Astrocyte (in vitro differentiated cells and primary cell): ENCODE results near the gene TNFRSF25. TPM values are rescaled to one million over a fixed set of nuclear protein-coding genes. Genes with fewer than 3 reads are reported as not detected.
A peak's percentile ranks its signal among the peaks of the same experiment; 100 is the strongest.
"Not testable (repeated sequence)": the region's sequence is repeated elsewhere in the genome, so short reads cannot be mapped to it uniquely, and the experiment has no call there.

Source experiments
- DNase-seq: peaks from one replicate; pipeline ENCODE4 v3.0.0-alpha.2; 2010; ENCODE audit warnings: low read depth
- FAIRE-seq: peaks from 2 replicates; lab custom pipeline; 2011; peaks lifted over from hg19 to GRCh38; lab: Jason Lieb, UNC
- H2AFZ ChIP-seq: 2 replicates; pipeline ENCODE4 v1.6.0; 2012; ENCODE audit warnings: low read depth, low read length, inconsistent platforms
- H3K27ac ChIP-seq: 2 replicates; pipeline ENCODE4 v1.5.1; 2011; ENCODE audit warnings: low read depth, low read length, inconsistent platforms
- H3K27me3 ChIP-seq: 2 replicates; pipeline ENCODE4 v1.6.0; 2011; ENCODE audit warnings: low read length, inconsistent platforms; ENCODE audit not compliant: insufficient read depth
- H3K36me3 ChIP-seq: 2 replicates; pipeline ENCODE4 v1.5.1; 2011; ENCODE audit warnings: low read length, inconsistent platforms; ENCODE audit not compliant: insufficient read depth
- H3K4me1 ChIP-seq: 2 replicates; pipeline ENCODE4 v1.5.1; 2011; ENCODE audit warnings: low read length, inconsistent platforms; ENCODE audit not compliant: insufficient read depth
- H3K4me2 ChIP-seq: 2 replicates; pipeline ENCODE4 v1.6.0; 2012; ENCODE audit warnings: low read length, inconsistent platforms
- H3K4me3 ChIP-seq: 2 replicates; pipeline ENCODE4 v1.5.1; 2011; ENCODE audit warnings: low read depth, mild to moderate bottlenecking, low read length, inconsistent platforms; ENCODE audit not compliant: insufficient read depth
- H3K79me2 ChIP-seq: 2 replicates; pipeline ENCODE4 v1.6.0; 2012; ENCODE audit warnings: mild to moderate bottlenecking, low read length, inconsistent platforms; ENCODE audit not compliant: insufficient read depth
- H3K9ac ChIP-seq: 2 replicates; pipeline ENCODE4 v1.6.0; 2012; ENCODE audit warnings: mild to moderate bottlenecking, low read length, inconsistent platforms
- H3K9me3 ChIP-seq: 2 replicates; pipeline ENCODE4 v1.5.1; 2012; ENCODE audit warnings: low read depth, mild to moderate bottlenecking, low read length, inconsistent platforms; ENCODE audit not compliant: insufficient read depth
- H4K20me1 ChIP-seq: 2 replicates; pipeline ENCODE4 v1.6.0; 2012; ENCODE audit warnings: low read length, inconsistent platforms; ENCODE audit not compliant: insufficient read depth
- H3K27ac Mint-ChIP-seq: one replicate; pipeline ENCODE4 v1.8.0; 2021; ENCODE audit warnings: mild to moderate bottlenecking, mixed read lengths; ENCODE audit not compliant: unreplicated experiment
- H3K27me3 Mint-ChIP-seq: one replicate; pipeline ENCODE4 v1.8.0; 2021; ENCODE audit warnings: low read depth, mixed read lengths; ENCODE audit not compliant: unreplicated experiment
- H3K36me3 Mint-ChIP-seq: one replicate; pipeline ENCODE4 v1.8.0; 2021; ENCODE audit warnings: low read depth, mixed read lengths; ENCODE audit not compliant: unreplicated experiment
- H3K4me1 Mint-ChIP-seq: one replicate; pipeline ENCODE4 v1.8.0; 2021; ENCODE audit warnings: low read depth, mixed read lengths; ENCODE audit not compliant: unreplicated experiment
- H3K4me3 Mint-ChIP-seq: one replicate; pipeline ENCODE4 v1.8.0; 2021; ENCODE audit warnings: mild to moderate bottlenecking, moderate library complexity, mixed read lengths; ENCODE audit not compliant: unreplicated experiment
- H3K9me3 Mint-ChIP-seq: one replicate; pipeline ENCODE4 v1.8.0; 2021; ENCODE audit warnings: mild to moderate bottlenecking, mixed read lengths; ENCODE audit not compliant: unreplicated experiment
- CTCF ChIP-seq: IDR thresholded peaks from 2 replicates; pipeline ENCODE4 v1.5.1; 2011; ENCODE audit warnings: low read depth, mild to moderate bottlenecking, inconsistent platforms, low read length, moderate library complexity; ENCODE audit not compliant: insufficient read depth
- EZH2 ChIP-seq: IDR thresholded peaks from 2 replicates; pipeline ENCODE4 v1.6.1; 2012; ENCODE audit warnings: mild to moderate bottlenecking, low read length, inconsistent platforms; ENCODE audit not compliant: insufficient read depth
- total RNA-seq: library from RNA; stranded (reverse); gene quantifications from 2 replicates; pipeline ENCODE4 v1.2.1, GENCODE V29; 2021

Gene TNFRSF25
- total RNA-seq, 1 donor from 2014 or later = 18.8 TPM

GRCh38 chr1:6453895-6454855 is 11.8 kb downstream of the TNFRSF25 start:
- H3K9me3 ChIP-seq, H3K79me2 ChIP-seq, H3K9ac ChIP-seq, H3K9me3 Mint-ChIP-seq, H3K4me3 Mint-ChIP-seq, FAIRE-seq, H3K36me3 Mint-ChIP-seq, H3K27ac Mint-ChIP-seq, H3K4me1 Mint-ChIP-seq, DNase-seq, H3K36me3 ChIP-seq, H3K4me3 ChIP-seq, H4K20me1 ChIP-seq, H3K27ac ChIP-seq, H3K4me1 ChIP-seq: not testable (repeated sequence)
- Histone ChIP-seq H3K4me2 (peak overlapping the region; percentile 48), H3K27me3 (peaks cover 37% of the 10 kb centered on the region), H2AFZ (peak overlapping the region; percentile 4)
- peaks cover 30% of the 10 kb centered on the region for H3K27me3 Mint-ChIP-seq
- peak; percentile 93 for TF ChIP-seq EZH2

GRCh38 chr1:6450943-6451373 is 15.0 kb downstream of the TNFRSF25 start:
- no peaks in the 10 kb centered on the region for H3K9me3 ChIP-seq
- H3K27me3 Mint-ChIP-seq = peaks cover 32% of the 10 kb centered on the region
- no peaks in the 10 kb centered on the region for H3K36me3 ChIP-seq
- no peaks in the 10 kb centered on the region for H3K36me3 Mint-ChIP-seq
- H3K4me1 Mint-ChIP-seq = no peaks in the 10 kb centered on the region
- H3K4me1 ChIP-seq = no peaks in the 10 kb centered on the region
- no peak overlapping the region for H3K4me3 ChIP-seq
- H2AFZ ChIP-seq = no peak overlapping the region
- H3K79me2 ChIP-seq = no peaks in the 10 kb centered on the region
- no peak overlapping the region for H3K27ac Mint-ChIP-seq
- no peak overlapping the region for H3K4me3 Mint-ChIP-seq
- H3K27ac ChIP-seq = no peak overlapping the region
- H3K9ac ChIP-seq = no peak overlapping the region
- no peak for FAIRE-seq
- no peaks in the 10 kb centered on the region for H4K20me1 ChIP-seq
- TF ChIP-seq EZH2 (no peak), CTCF (no peak)
- DNase-seq = no peak
- H3K9me3 Mint-ChIP-seq = peaks cover 2% of the 10 kb centered on the region
- H3K27me3 ChIP-seq = peaks cover 36% of the 10 kb centered on the region
- no peak overlapping the region for H3K4me2 ChIP-seq

- peaks cover 36% of the 10 kb centered on the region for H3K27me3 ChIP-seq
- peaks cover 32% of the 10 kb centered on the region for H3K27me3 Mint-ChIP-seq
- not testable (repeated sequence) for H2AFZ ChIP-seq, H3K4me1 Mint-ChIP-seq, H3K27ac Mint-ChIP-seq, H3K9me3 ChIP-seq, H3K4me2 ChIP-seq, H3K9ac ChIP-seq, H3K4me3 ChIP-seq, H3K4me1 ChIP-seq, H3K27ac ChIP-seq, DNase-seq, FAIRE-seq, H4K20me1 ChIP-seq, H3K9me3 Mint-ChIP-seq, H3K79me2 ChIP-seq, H3K4me3 Mint-ChIP-seq, H3K36me3 Mint-ChIP-seq, H3K36me3 ChIP-seq
These were observed 15.5 kb downstream of the TNFRSF25 start for GRCh38 chr1:6450486-6450885.
